Gastrocnemius medialis (tissue), 4 donors: ENCODE measurements around the gene KAT14. TPM values are rescaled to one million over a fixed set of nuclear protein-coding genes. Genes with fewer than 3 reads are reported as not detected.
"Not testable (repeated sequence)": the region's sequence is repeated elsewhere in the genome, so short reads cannot be mapped to it uniquely, and the experiment has no call there.

Source experiments
- ATAC-seq, 2 donors: fragments of 150-250 bp; one replicate each; pipeline ENCODE4 v1.9.1; 2016
- DNase-seq, 2 donors: peaks; one replicate each; pipeline ENCODE4 v3.0.0-alpha.2; 2019
- H3K27ac ChIP-seq, 4 donors: fragments of 200-600 bp; sonication (generic); 1 replicate in 1 of 4; 2 replicates in 3 of 4; pipeline ENCODE4 v1.5.1; 2016 to 2018; ENCODE audit warnings: mild to moderate bottlenecking in 2 of 4, moderate library complexity in 1 of 4
- H3K27me3 ChIP-seq, 3 donors: fragments of 200-600 bp; sonication (generic) in 2 of 3; 1 replicate in 1 of 3; 2 replicates in 2 of 3; pipeline versions ENCODE4 v1.5.1 to v1.6.0; 2016 to 2019; ENCODE audit warnings: mild to moderate bottlenecking in 1 of 3, moderate library complexity in 1 of 3
- H3K36me3 ChIP-seq, 2 donors: fragments of 200-600 bp; sonication (generic) in 1 of 2; one replicate each; pipeline ENCODE4 v1.5.1; 2017 to 2018
- H3K4me1 ChIP-seq, 2 donors: fragments of 200-600 bp; sonication (generic) in 1 of 2; one replicate each; pipeline ENCODE4 v1.5.1; 2016 to 2017; ENCODE audit warnings: mild to moderate bottlenecking in 2 of 2
- H3K4me3 ChIP-seq, 4 donors: fragments of 200-600 bp; sonication (generic) in 3 of 4; 1 replicate in 1 of 4; 2 replicates in 3 of 4; pipeline ENCODE4 v1.5.1; 2016 to 2019; ENCODE audit warnings: mild to moderate bottlenecking in 2 of 4
- H3K9me3 ChIP-seq, 3 donors: fragments of 200-600 bp; sonication (generic) in 2 of 3; 1 replicate in 1 of 3; 2 replicates in 2 of 3; pipeline ENCODE4 v1.5.1; 2016 to 2019
- POLR2A ChIP-seq, 2 donors: fragments of 450-650 bp; IDR thresholded peaks; one replicate each; pipeline ENCODE4 v1.6.1; 2017; ENCODE audit warnings: antibody characterized with exemption in 2 of 2, mild to moderate bottlenecking in 2 of 2, moderate library complexity in 2 of 2
- in situ Hi-C, 4 donors: fragments of 200-750 bp; cut with MboI; loops; one replicate each; pipeline versions ENCODE4 v1.15.0 to v1.8.0; 2017; ENCODE audit warnings: low sequenced_read_pairs in 4 of 4
- intact Hi-C: fragments of 100-400 bp; cut with DNase I; formaldehyde crosslinking; loops from one replicate; pipeline ENCODE4 v1.15.1; 2023; ENCODE audit warnings: low total_unique reads
- total RNA-seq, 4 donors: library from RNA; depleted of rRNA; stranded (reverse); fragments of >200 nt; gene quantifications; one replicate each; pipeline versions ENCODE4 v1.1.0 to v1.2.3, GENCODE V29; 2016
- TF ChIP-seq, protein P1 (sequence below), 5 experiments: fragments of 450-650 bp in 3 of 5; fragments of 200-600 bp in 2 of 5; sonication (generic) in 2 of 5; IDR thresholded peaks in 4 of 5; conservative IDR thresholded peaks in 1 of 5; 1 replicate in 4 of 5; 2 replicates in 1 of 5; pipeline ENCODE4 v1.5.1; 2016 to 2019; ENCODE audit warnings: antibody characterized with exemption in 5 of 5, mild to moderate bottlenecking in 3 of 5, moderate library complexity in 3 of 5

Gene KAT14
- total RNA-seq, 4 donors from 2014 or later: 12.6 to 29.7 (median 19.8) TPM

DNA sequence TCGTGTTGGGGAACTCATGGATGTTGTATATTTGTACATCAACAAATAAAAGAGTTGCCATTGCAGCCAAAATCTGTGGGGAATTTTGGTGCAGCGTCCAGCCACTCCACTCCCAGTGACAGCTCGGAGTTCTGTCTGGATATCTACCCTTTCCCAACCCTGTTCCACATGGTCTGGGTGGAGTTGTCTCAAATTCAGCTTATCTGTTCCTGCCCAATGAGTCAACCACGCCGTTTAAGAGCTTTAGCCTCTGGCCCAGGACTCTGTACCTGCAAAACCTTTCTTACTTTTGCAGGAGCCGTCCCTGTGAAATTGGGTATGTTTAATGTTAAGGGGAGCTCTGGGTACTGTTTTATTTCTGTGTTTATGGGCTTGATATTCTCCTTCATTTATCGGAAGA, 46.0 kb upstream of the KAT14 start:
- DNase-seq: no peak
- Histone ChIP-seq H3K4me3 (no peak overlapping the region), H3K27ac (no peak overlapping the region), H3K9me3 (no peaks in the 10 kb centered on the region), H3K4me1 (no peaks in the 10 kb centered on the region), H3K27me3 (no peaks in the 10 kb centered on the region), H3K36me3 (no peaks in the 10 kb centered on the region)
- TF ChIP-seq, protein P1, sequence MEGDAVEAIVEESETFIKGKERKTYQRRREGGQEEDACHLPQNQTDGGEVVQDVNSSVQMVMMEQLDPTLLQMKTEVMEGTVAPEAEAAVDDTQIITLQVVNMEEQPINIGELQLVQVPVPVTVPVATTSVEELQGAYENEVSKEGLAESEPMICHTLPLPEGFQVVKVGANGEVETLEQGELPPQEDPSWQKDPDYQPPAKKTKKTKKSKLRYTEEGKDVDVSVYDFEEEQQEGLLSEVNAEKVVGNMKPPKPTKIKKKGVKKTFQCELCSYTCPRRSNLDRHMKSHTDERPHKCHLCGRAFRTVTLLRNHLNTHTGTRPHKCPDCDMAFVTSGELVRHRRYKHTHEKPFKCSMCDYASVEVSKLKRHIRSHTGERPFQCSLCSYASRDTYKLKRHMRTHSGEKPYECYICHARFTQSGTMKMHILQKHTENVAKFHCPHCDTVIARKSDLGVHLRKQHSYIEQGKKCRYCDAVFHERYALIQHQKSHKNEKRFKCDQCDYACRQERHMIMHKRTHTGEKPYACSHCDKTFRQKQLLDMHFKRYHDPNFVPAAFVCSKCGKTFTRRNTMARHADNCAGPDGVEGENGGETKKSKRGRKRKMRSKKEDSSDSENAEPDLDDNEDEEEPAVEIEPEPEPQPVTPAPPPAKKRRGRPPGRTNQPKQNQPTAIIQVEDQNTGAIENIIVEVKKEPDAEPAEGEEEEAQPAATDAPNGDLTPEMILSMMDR (IDR thresholded peaks at IDR 0.05 in 4 of 5, conservative IDR thresholded peaks at IDR 0.05 in 1 of 5): no peak
- no peak for TF ChIP-seq POLR2A (IDR thresholded peaks at IDR 0.05)
- intact Hi-C loops (no loop called here), in situ Hi-C loops (no loop called here)
- no peak for ATAC-seq

DNA sequence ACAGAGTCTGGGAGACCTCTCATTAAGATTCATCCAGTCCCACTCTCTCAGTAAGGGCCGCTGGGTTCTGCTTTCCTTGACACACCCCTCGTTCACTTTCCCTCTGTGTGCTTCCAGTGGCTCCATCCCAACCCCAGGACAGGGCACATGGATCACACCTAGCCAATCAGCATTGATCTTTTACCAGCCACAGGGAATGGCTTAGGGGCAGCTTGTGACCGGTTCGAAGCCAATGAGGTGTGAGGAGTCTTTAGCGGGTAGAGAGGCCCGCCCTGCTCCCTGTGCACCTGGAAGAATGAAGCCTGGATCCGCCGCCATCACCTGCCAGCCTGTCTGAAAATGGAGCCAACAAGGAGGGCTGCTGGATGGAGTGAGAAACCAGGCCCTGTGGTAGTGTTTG, 44.8 kb upstream of the KAT14 start:
- H3K36me3 ChIP-seq: no peaks in the 10 kb centered on the region
- no peak overlapping the region for H3K4me3 ChIP-seq
- no peaks in the 10 kb centered on the region for H3K4me1 ChIP-seq
- no peak for ATAC-seq
- no peaks in the 10 kb centered on the region for H3K9me3 ChIP-seq
- in situ Hi-C loops (no loop called here), intact Hi-C loops (no loop called here)
- no peak for DNase-seq
- TF ChIP-seq POLR2A (IDR thresholded peaks at IDR 0.05): no peak
- TF ChIP-seq, protein P1 (IDR thresholded peaks at IDR 0.05 in 4 of 5, conservative IDR thresholded peaks at IDR 0.05 in 1 of 5): no peak
- H3K27ac ChIP-seq: no peak overlapping the region
- H3K27me3 ChIP-seq: no peaks in the 10 kb centered on the region

DNA sequence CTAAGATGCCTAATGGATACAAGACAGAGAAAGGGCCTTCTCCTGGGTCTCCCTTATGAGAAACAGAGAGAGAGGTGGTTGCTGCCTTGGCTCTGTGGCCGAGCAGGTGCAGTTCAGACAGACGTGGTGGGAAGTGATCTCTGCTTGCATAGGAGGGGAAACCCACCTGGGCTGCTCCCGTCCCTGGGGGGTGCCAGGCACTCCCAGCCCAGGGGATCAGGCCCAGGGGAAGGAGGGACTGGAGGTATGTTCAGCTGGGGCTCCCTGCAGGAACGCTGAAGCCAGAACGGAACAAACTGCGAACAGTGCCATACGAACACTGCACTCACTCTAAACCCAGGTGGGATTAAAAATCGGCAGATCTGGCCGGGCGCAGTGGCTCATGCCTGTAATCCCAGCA, 44.3 kb upstream of the KAT14 start:
- H3K4me1 ChIP-seq: no peaks in the 10 kb centered on the region
- in situ Hi-C loops (no loop called here), intact Hi-C loops (no loop called here)
- H3K36me3 ChIP-seq: no peaks in the 10 kb centered on the region
- H3K27ac ChIP-seq: no peak overlapping the region
- ATAC-seq (no peak), DNase-seq (no peak)
- TF ChIP-seq, protein P1 (IDR thresholded peaks at IDR 0.05 in 4 of 5, conservative IDR thresholded peaks at IDR 0.05 in 1 of 5): no peak
- no peak for TF ChIP-seq POLR2A (IDR thresholded peaks at IDR 0.05)
- no peaks in the 10 kb centered on the region for H3K27me3 ChIP-seq
- H3K9me3 ChIP-seq: no peaks in the 10 kb centered on the region
- H3K4me3 ChIP-seq: no peak overlapping the region

DNA sequence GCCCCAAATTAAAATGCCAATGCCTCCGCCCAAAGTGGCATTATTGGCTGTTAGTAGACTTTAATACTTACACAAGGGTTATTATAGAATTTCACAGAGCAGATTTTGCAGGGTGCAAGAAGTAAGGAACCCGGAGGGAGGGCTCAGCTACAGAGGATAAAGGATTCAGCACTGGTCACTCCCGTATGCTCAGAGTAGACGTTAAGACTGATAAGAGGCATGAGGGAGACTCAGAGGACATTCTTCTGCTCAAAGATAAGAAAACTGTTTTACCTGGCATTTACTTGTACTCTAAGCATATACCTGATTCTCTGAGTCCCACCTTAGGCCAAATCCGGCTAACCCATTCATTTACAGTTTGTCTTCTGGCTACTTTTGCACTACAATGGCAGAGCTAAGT, 43.5 kb upstream of the KAT14 start:
- Histone ChIP-seq H3K4me1 (no peaks in the 10 kb centered on the region), H3K4me3 (no peak overlapping the region), H3K36me3 (no peaks in the 10 kb centered on the region), H3K9me3 (no peaks in the 10 kb centered on the region), H3K27me3 (no peaks in the 10 kb centered on the region), H3K27ac (no peak overlapping the region)
- ATAC-seq (no peak), DNase-seq (no peak)
- intact Hi-C loops: no loop called here
- in situ Hi-C loops: no loop called here
- no peak for TF ChIP-seq POLR2A (IDR thresholded peaks at IDR 0.05)
- TF ChIP-seq, protein P1 (IDR thresholded peaks at IDR 0.05 in 4 of 5, conservative IDR thresholded peaks at IDR 0.05 in 1 of 5): no peak

DNA sequence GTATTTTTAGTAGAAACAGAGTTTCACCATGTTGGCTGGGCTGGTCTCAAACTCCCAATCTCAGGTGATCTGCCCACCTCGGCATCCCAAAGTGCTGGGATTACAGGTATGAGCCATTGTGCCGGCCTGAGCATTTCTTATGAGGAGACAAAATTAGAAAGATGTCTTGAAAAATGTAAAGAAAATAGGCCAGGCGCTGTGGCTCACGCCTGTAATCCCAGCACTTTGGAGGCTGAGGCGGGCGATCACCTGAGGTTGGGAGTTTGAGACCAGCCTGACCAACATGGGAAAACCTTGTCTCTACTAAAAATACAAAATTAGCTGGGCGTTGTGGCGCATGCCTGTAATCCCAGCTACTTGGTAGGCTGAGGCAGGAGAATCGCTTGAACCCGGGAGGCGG, 37.1 kb upstream of the KAT14 start:
- in situ Hi-C loops, DNase-seq, H3K36me3 ChIP-seq, H3K27ac ChIP-seq, intact Hi-C loops, H3K4me1 ChIP-seq, ATAC-seq, H3K9me3 ChIP-seq, H3K4me3 ChIP-seq, H3K27me3 ChIP-seq: not testable (repeated sequence)
